BLaER1 treated with 17β-estradiol and CSF1 and Interleukin-3, amounts not matched to agents 10 nM and 100 nM (cell line): Measurements from ENCODE around the gene PARVB.

Experiments used
- H3K27ac ChIP-seq, 11 experiments: shearing (Covaris generic); formaldehyde crosslinking; 2 replicates each; pipeline ENCODE4 v1.8.1; 2022
- H3K27me3 ChIP-seq, 11 experiments: shearing (Covaris generic); formaldehyde crosslinking; 2 replicates each; pipeline ENCODE4 v1.8.1; 2022
- H3K36me3 ChIP-seq, 11 experiments: shearing (Covaris generic); formaldehyde crosslinking; 2 replicates each; pipeline ENCODE4 v1.8.1; 2022
- H3K4me1 ChIP-seq, 10 experiments: shearing (Covaris generic); formaldehyde crosslinking; 2 replicates each; pipeline ENCODE4 v1.8.1; 2022
- H3K4me2 ChIP-seq, 11 experiments: shearing (Covaris generic); formaldehyde crosslinking; 2 replicates each; pipeline ENCODE4 v1.8.1; 2022
- H3K4me3 ChIP-seq, 10 experiments: shearing (Covaris generic); formaldehyde crosslinking; 2 replicates each; pipeline ENCODE4 v1.8.1; 2022
- H3K9ac ChIP-seq, 11 experiments: shearing (Covaris generic); formaldehyde crosslinking; 2 replicates each; pipeline ENCODE4 v1.8.1; 2022
- H3K9me3 ChIP-seq, 11 experiments: shearing (Covaris generic); formaldehyde crosslinking; replicated peaks in 1 of 11; 2 replicates each; pipeline ENCODE4 v1.8.1; 2022
- H4K20me1 ChIP-seq, 11 experiments: shearing (Covaris generic); formaldehyde crosslinking; 2 replicates each; pipeline ENCODE4 v1.8.1; 2022
- Cebpa-rat ChIP-seq, 11 experiments: shearing (Covaris generic); IDR thresholded peaks; 2 replicates each; pipeline ENCODE4 v1.8.1; 2022

Gene PARVB

GRCh38 chr22:44074337-44074984, 50.4 kb downstream of the PARVB start:
- H3K27me3 ChIP-seq = no peaks in the 10 kb centered on the region; a peak in 1 of 22 replicates
- peaks cover 0 to 98% (median 9%) of the 10 kb centered on the region in 11 experiments; a peak in 12 of 22 replicates for H4K20me1 ChIP-seq
- no peaks in the 10 kb centered on the region for H3K9me3 ChIP-seq
- no peak overlapping the region; a peak in 1 of 22 replicates for H3K9ac ChIP-seq
- H3K4me1 ChIP-seq = peaks cover under 1 to 26% (median 17%) of the 10 kb centered on the region in 10 experiments; a peak in 19 of 20 replicates
- H3K4me2 ChIP-seq = peak overlapping the region in 8 of 11 experiments; percentile 17 to 64 (median 58); a peak in 14 of 22 replicates
- no peak overlapping the region for H3K4me3 ChIP-seq
- no peak overlapping the region for H3K27ac ChIP-seq
- no peak for TF ChIP-seq Cebpa-rat (IDR thresholded peaks at IDR 0.05)
- H3K36me3 ChIP-seq = no peaks in the 10 kb centered on the region

- Histone ChIP-seq H3K27me3 (no peaks in the 10 kb centered on the region), H3K4me3 (no peak overlapping the region), H3K4me1 (peaks cover 0 to 26% (median 17%) of the 10 kb centered on the region in 10 experiments; a peak in 15 of 20 replicates), H3K9ac (no peak overlapping the region), H3K4me2 (peak overlapping the region in 8 of 11 experiments; percentile 17 to 64 (median 58); a peak in 10 of 22 replicates), H3K9me3 (no peaks in the 10 kb centered on the region), H4K20me1 (peaks cover 0 to 96% (median 9%) of the 10 kb centered on the region in 11 experiments; a peak in 12 of 22 replicates), H3K36me3 (no peaks in the 10 kb centered on the region), H3K27ac (no peak overlapping the region)
- no peak for TF ChIP-seq Cebpa-rat (IDR thresholded peaks at IDR 0.05)
These were observed 50.9 kb downstream of the PARVB start for GRCh38 chr22:44075022-44075421.

- H3K36me3 ChIP-seq = no peaks in the 10 kb centered on the region
- H3K4me3 ChIP-seq = no peak overlapping the region
- 0 out of 22 replicates have a peak overlapping the region, but pooled peaks of 1 of the 11 experiments have one; percentile 6 for H3K9ac ChIP-seq
- H3K4me1 ChIP-seq = peaks cover 0 to 26% (median 17%) of the 10 kb centered on the region in 10 experiments; a peak in 15 of 20 replicates
- peaks cover 0 to 96% (median 9%) of the 10 kb centered on the region in 11 experiments; a peak in 13 of 22 replicates for H4K20me1 ChIP-seq
- H3K9me3 ChIP-seq = no peaks in the 10 kb centered on the region
- H3K4me2 ChIP-seq = no peak overlapping the region
- no peak overlapping the region for H3K27ac ChIP-seq
- no peaks in the 10 kb centered on the region for H3K27me3 ChIP-seq
- no peak for TF ChIP-seq Cebpa-rat (IDR thresholded peaks at IDR 0.05)
These were observed 51.6 kb downstream of the PARVB start for GRCh38 chr22:44075670-44076069.

- TF ChIP-seq Cebpa-rat (IDR thresholded peaks at IDR 0.05) = no peak
- Histone ChIP-seq H3K4me2 (no peak overlapping the region), H3K4me3 (no peak overlapping the region), H4K20me1 (peaks cover 0 to 96% (median 9%) of the 10 kb centered on the region in 11 experiments; a peak in 13 of 22 replicates), H3K27ac (no peak overlapping the region), H3K4me1 (peaks cover 0 to 35% (median 24%) of the 10 kb centered on the region in 10 experiments; a peak in 15 of 20 replicates), H3K36me3 (no peaks in the 10 kb centered on the region), H3K27me3 (no peaks in the 10 kb centered on the region), H3K9me3 (no peaks in the 10 kb centered on the region), H3K9ac (no peak overlapping the region)
These were observed 52.7 kb downstream of the PARVB start for GRCh38 chr22:44076825-44077224.

- Histone ChIP-seq H3K36me3 (peaks cover 0 to 25% (median 0%) of the 10 kb centered on the region in 11 experiments; a peak in 4 of 22 replicates), H3K27me3 (no peaks in the 10 kb centered on the region), H3K9me3 (peaks cover 0 to 10% (median 7%) of the 10 kb centered on the region in 11 experiments; a peak in 10 of 22 replicates), H3K4me2 (peak overlapping the region; percentile 37 to 81 (median 73)), H3K4me1 (peaks cover 4 to 25% (median 12%) of the 10 kb centered on the region in 10 experiments; a peak in 15 of 20 replicates), H3K27ac (no peak overlapping the region), H3K4me3 (peak overlapping the region in 1 of 10 experiments; percentile 16; a peak in 1 of 20 replicates), H3K9ac (no peak overlapping the region), H4K20me1 (peaks cover 0 to 85% (median 9%) of the 10 kb centered on the region in 11 experiments; a peak in 11 of 22 replicates)
- no peak for TF ChIP-seq Cebpa-rat (IDR thresholded peaks at IDR 0.05)
These were observed 57.1 kb downstream of the PARVB start for GRCh38 chr22:44080936-44081861.

- Histone ChIP-seq H3K4me3 (no peak overlapping the region), H3K9ac (no peak overlapping the region), H3K9me3 (peaks cover 0 to 10% (median 7%) of the 10 kb centered on the region in 11 experiments; a peak in 10 of 22 replicates), H3K27me3 (no peaks in the 10 kb centered on the region), H3K4me2 (no peak overlapping the region), H4K20me1 (peaks cover 0 to 69% (median 9%) of the 10 kb centered on the region in 11 experiments; a peak in 10 of 22 replicates), H3K27ac (no peak overlapping the region), H3K4me1 (peaks cover 4 to 26% (median 18%) of the 10 kb centered on the region in 10 experiments; a peak in 15 of 20 replicates), H3K36me3 (peaks cover 0 to 35% (median 0%) of the 10 kb centered on the region in 11 experiments; a peak in 4 of 22 replicates)
- no peak for TF ChIP-seq Cebpa-rat (IDR thresholded peaks at IDR 0.05)
These were observed 58.7 kb downstream of the PARVB start for GRCh38 chr22:44082801-44083200.

GRCh38 chr22:44084044-44084772, 60.1 kb downstream of the PARVB start:
- no peak overlapping the region for H3K9ac ChIP-seq
- H3K27me3 ChIP-seq = no peaks in the 10 kb centered on the region
- no peak for TF ChIP-seq Cebpa-rat (IDR thresholded peaks at IDR 0.05)
- peaks cover 0 to 57% (median 6%) of the 10 kb centered on the region in 11 experiments; a peak in 10 of 22 replicates for H4K20me1 ChIP-seq
- no peak overlapping the region for H3K4me3 ChIP-seq
- H3K4me2 ChIP-seq = no peak overlapping the region
- H3K9me3 ChIP-seq = peaks cover 0 to 10% (median 7%) of the 10 kb centered on the region in 11 experiments; a peak in 10 of 22 replicates
- H3K4me1 ChIP-seq = peaks cover 4 to 26% (median 18%) of the 10 kb centered on the region in 10 experiments; a peak in 15 of 20 replicates
- no peak overlapping the region for H3K27ac ChIP-seq
- peaks cover 0 to 35% (median 0%) of the 10 kb centered on the region in 11 experiments; a peak in 4 of 22 replicates for H3K36me3 ChIP-seq
